T-helper 2 cell (primary cell): Measurements from ENCODE around the gene C3.

Experiments
- DNase-seq, 5 experiments: peaks; one replicate each; pipeline versions ENCODE4 v3.0.0 to v3.0.0-alpha.2; 2012 to 2022

C3 gene

DNA sequence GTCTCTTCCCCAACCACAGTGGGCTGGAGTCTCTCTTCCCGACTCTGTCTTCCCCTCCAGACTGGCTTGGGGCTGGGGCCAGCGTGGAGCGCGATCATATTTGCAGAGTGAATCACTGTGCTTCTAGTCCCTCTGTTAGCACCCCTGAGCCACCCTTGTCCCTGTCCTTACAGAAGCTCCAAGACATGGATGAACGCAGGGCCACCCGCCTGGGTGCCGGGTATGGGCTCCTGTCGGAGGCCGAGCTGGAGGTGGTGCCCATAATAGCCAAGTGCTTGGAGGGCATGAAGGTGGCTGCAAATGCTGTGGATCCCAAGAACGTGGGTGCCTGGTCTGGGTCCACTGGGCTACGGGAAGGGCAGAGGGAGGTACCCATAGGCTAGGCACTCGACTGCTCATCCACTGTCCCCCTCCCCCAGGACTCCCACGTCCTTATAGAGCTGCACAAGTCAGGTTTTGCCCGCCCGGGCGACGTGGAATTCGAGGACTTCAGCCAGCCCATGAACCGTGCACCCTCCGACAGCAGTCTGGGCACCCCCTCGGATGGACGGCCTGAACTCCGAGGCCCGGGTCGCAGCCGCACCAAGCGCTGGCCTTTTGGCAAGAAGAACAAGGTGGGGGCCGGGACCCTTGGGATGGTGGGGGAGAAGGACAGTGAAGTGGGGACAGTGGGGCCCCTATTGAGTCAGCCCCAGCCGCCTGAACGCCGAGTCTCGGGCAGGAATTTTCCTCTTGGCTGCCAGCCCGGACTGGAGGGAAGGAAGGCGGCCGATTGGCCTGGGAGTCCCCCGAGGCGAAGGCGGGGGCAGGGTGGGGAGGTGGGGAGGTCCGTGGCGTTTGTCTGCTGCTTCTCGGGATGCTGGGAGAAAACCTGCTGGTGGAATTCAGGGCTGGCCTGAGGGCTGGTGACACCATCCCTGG lies 24.2 kb upstream of the C3 start:
- DNase-seq = no peak

DNA sequence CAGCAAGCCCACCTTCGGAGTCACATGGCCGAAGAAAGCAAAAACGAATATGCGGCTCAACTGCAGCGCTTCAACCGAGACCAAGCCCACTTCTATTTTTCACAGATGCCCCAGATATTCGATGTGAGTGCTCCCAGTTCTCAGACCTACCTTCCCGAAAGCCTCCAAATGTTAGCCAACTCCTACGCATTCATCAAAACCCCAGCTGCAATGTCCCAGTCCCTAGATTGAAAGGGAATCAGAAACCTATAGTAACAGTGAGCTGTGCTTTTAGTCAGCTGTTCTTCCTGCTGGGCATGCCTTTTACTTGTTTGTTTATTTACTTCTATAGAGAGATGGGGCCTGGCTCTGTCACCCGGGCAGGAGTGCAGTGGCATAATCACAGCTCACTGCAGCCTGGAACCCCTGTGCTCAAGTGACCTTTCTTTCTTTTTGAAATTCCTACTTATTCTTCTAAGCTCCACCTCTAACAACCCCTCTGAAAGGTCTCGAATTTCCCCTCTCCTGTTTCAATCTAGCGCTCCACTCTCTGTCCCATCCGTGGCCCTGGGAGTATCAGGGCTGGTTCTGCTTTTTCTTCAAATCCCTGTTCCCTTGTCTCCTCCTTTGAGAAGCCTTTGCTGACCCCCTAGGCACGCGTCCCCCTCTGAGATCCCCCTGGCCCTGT lies 23.4 kb upstream of the C3 start:
- DNase-seq = no peak

DNA sequence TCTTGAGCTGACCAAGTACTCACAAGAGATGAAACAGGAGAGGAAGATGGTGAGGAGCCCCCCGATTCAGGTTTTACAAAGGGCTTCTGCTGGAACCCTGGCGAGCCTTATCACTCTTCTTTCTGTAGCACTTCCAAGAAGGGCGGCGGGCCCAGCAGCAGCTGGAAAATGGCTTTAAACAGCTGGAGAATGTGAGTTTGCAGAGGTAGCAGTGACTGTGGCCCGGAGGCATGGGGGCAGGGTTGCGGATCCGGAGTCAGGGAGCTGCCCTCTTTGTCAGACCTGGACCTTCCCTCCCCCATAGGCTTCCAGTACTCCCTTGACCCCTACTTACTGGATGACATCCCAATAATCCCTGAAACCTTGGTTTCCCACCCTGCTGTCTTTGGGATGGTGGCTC lies 22.6 kb upstream of the C3 start:
- DNase-seq = no peak

DNA sequence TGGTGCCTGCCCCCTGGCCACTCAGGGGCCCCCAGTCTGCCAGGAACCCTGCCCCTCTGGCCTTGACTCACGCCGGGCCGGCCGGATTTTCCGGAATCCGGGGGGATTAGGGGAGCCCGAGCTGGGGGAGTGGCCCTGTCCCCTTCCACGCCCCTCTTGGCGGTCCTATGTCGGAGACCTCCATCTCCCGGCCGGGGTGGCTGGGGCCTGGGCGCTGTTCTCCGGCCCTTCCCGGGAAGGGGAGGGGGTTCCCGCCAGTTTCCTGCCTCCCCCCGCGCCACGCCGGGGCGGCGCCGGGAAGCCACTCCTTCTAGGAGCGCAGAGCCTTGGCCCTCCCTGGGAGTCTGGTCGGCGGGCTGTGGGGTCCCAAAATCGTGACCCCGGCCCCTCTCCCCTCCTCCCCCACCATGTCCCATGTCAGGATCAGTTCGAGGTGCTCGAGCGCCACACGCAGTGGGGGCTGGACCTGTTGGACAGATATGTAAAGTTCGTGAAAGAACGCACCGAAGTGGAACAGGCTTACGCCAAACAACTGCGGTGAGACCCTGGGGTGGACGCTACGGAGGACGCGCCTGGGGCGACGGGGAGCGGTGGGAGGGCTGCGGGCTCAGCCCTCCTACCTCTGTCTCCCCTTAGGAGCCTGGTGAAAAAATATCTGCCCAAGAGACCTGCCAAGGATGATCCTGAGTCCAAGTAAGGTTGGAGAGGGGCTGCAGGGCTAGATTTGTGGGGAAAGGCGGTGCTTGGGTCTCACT lies 20.3 kb upstream of the C3 start:
- no peak for DNase-seq

DNA sequence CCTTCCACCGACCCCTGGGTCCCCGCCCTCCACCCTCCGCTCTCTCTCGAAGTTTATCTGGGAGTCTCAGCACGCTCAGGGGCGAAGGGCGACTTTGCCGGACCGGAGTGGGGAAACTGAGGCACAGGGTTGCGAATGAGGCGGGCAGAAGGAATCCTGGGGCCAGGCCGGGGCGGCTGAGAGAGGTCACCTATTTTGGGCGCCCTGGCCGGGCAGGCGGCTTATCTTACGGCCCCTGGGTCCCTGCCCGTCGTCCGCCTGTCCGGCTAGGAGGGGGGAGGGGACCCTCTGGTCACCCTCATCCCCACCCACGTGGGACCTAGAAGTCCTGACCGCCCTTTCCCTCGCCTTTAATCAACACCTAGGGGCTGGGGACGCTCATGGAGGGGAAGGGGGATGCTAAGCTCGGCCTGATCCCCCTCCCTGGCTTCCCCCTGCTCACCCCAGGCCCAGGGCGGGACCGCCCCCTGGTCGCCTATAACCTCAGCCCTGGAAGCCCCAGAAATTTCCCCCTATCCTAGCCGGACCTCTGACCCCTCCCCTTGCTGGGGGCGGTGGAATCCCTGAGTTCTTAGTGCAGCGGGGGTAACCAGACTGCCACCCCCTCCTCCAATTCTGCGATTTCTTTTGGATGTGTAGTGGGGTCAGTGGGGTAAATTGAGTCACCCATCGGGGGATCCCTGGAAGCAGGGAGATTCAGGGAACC lies 19.6 kb upstream of the C3 start:
- DNase-seq = peak in 1 of 5 experiments; percentile 23

DNA sequence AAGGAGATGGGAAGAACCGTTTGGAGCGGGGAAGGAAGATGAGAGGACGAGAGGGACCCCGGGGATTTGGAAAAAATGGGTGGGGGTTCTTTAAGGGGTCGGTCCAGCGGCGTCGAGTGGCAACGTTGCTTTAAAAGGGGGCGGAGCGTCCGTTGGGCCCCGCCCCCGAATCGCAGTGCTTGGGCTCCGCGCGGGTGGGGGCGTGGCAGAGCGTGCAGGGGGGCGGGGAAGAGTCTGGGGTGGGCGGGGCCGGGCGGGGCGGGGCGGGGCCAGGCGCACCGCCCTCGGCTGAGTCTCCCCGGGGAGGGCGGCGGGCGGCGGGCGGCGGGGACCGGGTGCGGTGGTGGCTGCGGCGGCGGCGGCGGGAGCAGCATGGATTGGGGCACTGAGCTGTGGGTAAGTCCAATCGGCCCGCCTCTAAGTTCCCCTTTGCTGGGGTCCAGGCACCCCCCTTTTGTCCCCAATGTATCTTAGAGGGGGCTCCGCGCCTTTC lies 19.0 kb upstream of the C3 start, which contains the start of gene TRIP10:
TSS of gene TRIP10 (plus strand) at position 291 of the 493 bp plus-strand sequence. CDS start at position 373, 82 bp downstream.
- DNase-seq = peak; percentile 68 to 80 (median 72)

DNA sequence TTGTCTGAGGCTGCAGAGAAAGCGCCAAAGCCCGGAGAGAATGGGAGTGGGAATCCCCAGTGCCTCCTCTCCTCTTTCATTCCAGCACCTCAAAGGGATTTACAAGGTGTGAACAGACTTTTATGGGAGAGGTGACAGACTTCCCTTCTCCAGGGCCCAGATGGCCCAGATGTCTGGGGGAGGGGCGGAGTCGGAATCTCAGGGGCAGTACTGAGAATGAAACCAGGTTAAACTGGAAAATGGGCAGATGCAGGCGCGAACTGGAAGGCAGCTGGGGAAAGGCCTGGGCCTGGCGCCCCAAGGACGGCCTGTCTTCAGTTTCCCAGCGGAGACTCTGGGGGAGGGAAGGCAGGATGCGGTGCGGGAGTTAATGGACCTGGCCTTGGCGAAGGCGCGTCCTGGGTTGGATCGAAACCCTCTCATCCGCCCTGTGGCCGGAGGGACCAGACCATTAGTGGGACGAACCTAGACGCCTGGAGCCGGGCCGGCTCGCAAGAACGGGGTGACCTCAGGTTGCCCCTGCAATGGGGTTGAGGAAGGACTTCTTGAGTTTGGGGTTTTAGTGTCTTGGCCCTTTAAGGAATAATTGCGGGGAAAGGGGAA lies 18.4 kb upstream of the C3 start:
- DNase-seq = peak in 2 of 5 experiments; percentile 12 to 44

DNA sequence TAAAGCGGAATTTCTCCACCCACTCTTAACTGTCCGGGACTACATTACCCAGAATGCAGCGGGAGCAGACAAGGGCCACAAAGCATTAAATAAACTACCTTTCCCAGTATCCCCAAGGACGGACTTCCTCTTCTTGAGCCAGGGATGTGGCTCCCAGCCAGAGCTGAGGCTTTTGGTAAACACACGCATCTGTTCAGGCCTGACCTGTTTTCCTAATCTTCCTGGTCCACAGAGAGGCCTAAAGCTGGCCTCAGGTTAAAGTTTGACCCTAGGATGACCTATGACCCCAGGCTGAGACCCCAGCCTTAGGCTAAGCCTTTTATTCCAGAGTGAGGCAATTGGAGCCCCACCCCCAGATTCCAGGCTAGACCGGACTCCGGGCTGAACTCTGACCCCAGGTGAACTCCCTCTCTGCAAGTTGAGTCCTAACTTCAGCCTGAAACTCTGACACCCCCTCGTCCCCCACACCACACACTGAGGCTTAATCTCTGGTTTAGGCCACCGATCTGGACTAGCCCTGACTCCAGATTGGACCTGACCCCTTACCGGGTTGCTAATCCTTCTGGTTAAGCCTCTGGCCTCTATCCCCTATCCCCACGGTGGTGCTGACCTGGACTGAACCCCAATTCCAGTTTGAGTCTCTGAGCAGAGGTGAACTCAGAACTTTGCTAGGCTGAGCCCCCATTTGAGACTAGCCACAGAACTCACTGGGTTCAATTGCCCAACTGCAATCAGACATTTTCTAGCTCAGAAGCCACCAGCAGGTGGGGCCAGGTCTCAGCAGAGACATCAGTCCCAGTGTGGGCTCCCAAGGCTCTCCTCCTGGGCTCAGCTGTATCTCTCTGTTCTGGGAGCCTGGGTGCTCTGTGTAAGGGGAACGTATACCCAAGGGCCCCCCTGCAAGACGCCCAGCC lies 17.7 kb upstream of the C3 start:
- DNase-seq = peak in 4 of 5 experiments; percentile 59 to 93 (median 66)

DNA sequence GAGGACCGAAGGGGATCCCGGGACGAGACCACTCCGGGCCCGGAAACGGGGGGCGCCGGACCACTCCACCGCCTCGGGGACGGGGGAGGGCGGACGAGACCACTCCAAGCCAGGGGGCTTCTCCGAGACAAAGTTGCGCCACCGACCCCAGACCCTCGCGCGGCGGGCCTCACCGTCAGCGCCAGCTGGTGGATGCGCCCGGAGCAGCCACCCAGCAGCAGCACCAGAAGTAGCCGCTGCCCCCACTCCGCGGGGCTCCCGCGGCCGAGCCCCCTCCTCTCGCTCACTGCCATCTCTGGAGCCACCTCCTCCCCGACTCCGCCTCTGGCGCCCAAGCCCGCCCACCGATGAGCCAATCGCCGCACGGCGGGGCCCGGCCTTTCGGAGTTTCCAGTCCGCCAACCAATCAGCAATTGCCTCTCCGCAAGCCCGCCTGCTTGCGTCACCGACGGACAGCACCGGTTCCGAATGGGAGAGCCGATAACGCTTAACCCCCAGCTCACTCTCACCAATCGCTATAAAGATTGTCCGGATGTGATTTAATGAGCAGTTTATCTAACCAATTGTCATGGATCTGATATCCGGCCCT lies 16.9 kb upstream of the C3 start, which contains the start of gene GPR108:
TSS of gene GPR108 (minus strand) at position 297 of the 589 bp plus-strand sequence. CDS start at position 293, 4 bp downstream.
- peak; percentile 97 to 100 (median 99) for DNase-seq

DNA sequence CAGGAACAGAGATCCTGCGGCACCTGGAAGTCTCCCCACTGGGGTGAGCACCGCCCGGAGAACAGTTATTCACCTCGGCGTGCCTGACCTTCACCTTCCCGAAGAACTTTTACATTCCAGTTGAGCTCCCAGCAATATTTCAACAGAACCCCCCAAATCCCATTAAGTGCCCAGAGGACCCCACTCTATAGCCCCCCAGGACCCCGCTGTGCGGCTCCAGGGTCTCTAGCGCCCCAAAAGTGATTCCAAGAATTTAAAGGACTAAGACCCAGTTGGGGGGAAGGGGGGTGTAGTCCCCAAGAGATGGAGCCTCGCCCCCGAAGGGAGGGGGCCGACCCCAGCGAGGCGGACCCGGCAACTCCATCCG lies 16.4 kb upstream of the C3 start:
- DNase-seq = peak in 1 of 5 experiments; percentile 17

DNA sequence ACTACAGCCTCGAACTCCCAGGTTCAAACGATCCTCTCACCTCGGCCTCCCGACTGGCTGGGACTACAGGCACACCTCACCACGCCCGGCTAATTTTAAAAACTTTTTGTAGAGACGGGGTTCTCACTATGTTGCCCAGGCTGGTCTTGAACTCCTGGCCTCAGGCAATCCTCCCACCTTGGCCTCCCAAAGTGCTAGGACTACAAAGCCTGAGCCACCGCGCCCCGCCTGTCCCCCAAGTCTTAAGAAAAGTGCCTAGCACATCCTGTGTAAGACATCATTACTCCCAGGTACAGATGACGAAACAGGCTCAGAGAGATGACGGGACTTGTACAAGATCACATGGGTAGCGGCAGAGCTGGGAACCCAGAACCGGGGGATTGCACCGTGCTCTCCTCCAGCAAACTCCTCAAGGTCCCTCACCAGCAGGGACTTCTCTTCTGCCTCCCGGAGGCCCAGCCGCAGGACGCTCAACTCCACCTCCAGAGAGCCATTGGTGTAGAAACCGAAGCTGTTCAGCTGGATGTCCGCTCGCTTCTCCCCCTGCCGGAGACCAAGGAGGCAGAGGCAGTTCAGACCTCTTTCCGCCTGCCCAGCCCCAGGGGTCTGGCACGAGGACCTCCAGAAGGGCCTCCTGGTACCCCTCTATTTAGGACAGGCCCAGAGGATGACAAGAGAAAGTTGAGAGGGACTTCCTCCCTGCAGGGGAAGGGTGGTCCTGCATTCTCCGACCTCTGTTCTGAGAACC lies 15.9 kb upstream of the C3 start:
- DNase-seq = peak in 4 of 5 experiments; percentile 48 to 93 (median 63)

DNA sequence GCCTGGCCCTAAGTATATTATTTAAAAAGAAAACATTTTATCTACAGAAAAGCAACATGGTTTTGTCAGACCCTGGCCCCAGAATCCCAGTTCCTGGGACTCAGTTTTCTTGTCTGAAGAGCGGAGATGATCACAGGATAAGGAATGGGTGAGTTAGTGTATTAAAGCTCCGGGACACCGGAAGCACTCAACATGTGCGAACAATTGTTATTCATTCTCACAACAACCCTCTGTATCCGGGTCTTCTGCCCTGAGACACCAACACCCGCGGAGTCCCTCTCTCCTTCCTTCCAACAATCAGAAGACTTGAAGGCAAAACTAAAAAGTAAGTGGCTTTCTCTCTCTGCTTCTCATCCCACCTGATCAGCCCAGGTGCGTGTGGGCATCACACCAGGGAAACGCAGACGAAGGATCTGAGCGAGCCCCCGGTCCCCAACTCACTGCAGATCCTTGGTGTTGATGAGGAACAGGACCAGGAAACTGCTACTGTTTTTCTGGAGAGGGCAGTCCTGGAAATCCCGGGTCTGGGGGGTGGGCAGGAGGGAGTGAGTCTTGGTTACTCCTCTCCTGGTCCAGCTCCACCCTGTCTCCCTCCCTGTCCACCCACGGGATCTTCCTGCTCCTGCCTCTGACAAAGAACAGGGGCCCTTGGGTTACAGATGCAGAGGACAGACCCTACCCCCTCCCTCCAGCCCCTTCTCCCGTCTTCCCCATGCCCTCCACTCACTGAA lies 14.9 kb upstream of the C3 start:
- no peak for DNase-seq

DNA sequence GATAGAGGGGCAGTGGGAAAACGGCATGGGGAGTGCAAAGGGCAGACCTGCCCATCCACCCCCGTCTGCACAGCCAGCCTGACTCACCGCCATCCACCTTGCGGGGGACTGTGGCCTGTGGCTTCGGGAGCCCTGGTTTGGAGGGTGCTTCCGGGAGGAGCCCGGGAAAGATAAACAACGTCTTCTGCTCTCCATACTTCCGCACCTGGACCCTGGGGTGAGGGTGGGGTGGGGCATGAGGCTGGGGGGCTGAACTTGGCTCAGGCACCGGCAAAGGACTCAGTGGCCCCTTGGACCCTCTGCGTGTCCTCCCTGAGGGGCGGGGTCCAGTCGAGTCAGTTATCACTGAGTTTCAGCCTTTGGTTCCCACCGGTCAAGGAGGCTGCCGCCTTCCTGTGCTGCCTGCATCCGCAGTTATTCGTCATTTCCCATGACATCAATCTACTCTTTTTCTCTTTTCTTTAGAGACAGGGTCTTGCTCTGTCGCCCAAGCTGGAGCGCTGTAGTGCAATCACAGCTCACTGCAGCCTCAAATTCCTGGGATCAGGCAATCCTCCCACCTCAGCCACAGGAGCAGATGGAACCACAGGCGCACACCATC lies 13.7 kb upstream of the C3 start:
- no peak for DNase-seq

DNA sequence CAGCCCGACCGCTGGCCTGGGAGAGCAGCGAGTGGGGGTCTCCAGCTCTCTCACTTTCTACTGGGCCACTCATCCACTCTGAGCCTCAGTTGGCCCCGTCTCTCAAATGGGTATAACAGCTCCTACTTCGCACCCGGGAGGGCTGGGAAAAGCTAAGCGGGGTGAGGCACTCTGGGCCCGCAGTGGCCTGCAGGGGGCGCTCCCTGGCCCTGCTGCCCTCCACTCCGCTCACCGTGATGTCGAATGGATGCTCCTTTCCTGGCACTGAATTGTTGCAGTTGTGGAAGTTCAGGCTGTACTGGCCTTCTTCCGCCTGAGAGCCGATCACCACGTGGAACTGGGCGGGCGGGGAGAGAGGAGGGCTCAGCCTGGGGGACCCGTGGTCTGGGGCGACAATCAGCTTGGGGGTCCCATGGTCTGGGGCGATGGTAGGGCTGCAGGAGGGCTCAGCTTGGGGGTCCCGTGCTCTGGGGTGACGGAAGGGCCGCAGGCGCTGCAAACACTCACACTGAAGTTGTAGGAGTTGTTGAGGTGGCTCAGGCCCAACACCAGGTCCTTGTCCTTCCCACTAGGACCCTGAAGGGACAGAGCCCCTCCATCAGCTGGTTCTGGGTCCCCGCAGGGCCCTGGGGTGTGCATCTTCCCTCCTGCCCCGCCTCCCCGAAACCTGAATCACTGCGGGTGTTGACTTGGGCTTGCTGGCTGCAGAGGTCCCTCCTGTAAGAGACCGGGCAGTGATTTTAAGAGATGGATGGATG lies 13.1 kb upstream of the C3 start:
- peak in 1 of 5 experiments; percentile 35 for DNase-seq

DNA sequence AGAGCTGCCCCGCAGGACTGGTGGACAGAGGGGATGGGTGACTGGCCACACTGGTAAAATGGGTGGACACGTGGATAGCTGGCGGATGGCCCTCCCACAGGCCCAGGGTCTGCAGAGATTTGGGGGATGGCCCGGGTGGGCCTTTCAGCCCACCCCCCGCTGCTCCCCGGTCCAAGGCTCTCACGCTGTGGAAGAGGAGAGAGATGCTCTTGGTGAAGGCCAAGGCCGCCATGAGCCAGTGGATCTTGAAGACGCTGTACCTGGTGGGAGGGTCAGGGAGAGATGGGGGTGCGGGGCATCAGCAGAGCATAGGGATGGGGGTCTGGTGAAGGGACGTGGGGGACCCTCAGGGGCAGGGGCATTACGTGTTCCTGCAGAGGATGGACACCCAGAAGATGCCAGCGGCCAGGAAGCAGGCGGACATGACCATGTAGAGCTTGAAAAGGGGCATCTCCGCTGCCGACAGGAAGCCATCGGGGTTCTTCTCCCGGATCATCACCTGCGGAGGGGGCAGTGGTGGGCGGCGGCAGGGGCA lies 12.4 kb upstream of the C3 start:
- DNase-seq = no peak

DNA sequence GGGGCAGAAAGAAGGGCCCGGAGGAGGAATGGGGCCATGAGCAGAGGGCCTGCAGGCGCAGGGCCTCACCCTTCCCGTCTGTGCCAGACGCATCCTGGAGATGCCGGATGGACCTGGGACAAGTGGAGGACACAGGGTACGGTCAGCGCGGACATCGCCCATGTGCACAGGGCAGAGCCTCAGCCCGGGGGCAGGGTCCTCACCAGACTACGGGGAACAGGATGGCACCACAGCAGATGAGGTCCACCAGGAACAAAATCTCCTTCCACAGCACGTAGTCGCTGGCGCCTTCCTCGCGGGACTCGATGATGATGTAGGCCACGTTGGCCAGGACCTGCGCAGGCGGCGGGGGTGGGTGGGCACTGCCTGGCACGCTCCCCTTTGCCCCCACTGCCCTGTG lies 11.4 kb upstream of the C3 start:
- no peak for DNase-seq
